Endodermal cell (in vitro differentiated cells): Measurements from ENCODE around the gene FDPS. TPM values are rescaled to one million over a fixed set of nuclear protein-coding genes. Genes with fewer than 3 reads are reported as not detected.

Source experiments
- DNase-seq: peaks from one replicate; pipeline ENCODE4 v3.0.0-alpha.2; 2017
- H3K27ac ChIP-seq: 2 replicates; pipeline ENCODE4 v1.5.1; 2013; ENCODE audit warnings: mild to moderate bottlenecking, low read depth, low read length, moderate library complexity
- H3K27me3 ChIP-seq: 2 replicates; pipeline ENCODE4 v1.6.1; 2013; ENCODE audit warnings: mild to moderate bottlenecking, low read length, moderate library complexity; ENCODE audit not compliant: insufficient read depth, control insufficient read depth, poor library complexity, severe bottlenecking
- H3K36me3 ChIP-seq: 2 replicates; pipeline ENCODE4 v1.7.0; 2013; ENCODE audit warnings: mild to moderate bottlenecking, low read length, moderate library complexity; ENCODE audit not compliant: control insufficient read depth, insufficient read depth
- H3K4me1 ChIP-seq: one replicate; pipeline ENCODE4 v1.7.0; 2013; ENCODE audit warnings: low read length; ENCODE audit not compliant: control insufficient read depth, insufficient read depth
- H3K4me3 ChIP-seq: 2 replicates; pipeline ENCODE4 v1.5.1; 2013; ENCODE audit warnings: mild to moderate bottlenecking, low read length, moderate library complexity
- H3K9ac ChIP-seq: 2 replicates; pipeline ENCODE4 v1.6.1; 2013; ENCODE audit warnings: mild to moderate bottlenecking, low read length, moderate library complexity; ENCODE audit not compliant: poor library complexity, severe bottlenecking; ENCODE audit errors: extremely low read depth
- H3K9me3 ChIP-seq: 2 replicates; pipeline ENCODE4 v1.6.1; 2013; ENCODE audit warnings: mild to moderate bottlenecking, low read length, moderate library complexity; ENCODE audit not compliant: control insufficient read depth
- H3K27ac Mint-ChIP-seq: 2 replicates; pipeline ENCODE4 v1.8.0; 2020; ENCODE audit warnings: mixed read lengths
- H3K27me3 Mint-ChIP-seq: 2 replicates; pipeline ENCODE4 v1.8.0; 2021; ENCODE audit warnings: mild to moderate bottlenecking, mixed read lengths; ENCODE audit not compliant: insufficient read depth
- H3K36me3 Mint-ChIP-seq: 2 replicates; pipeline ENCODE4 v1.8.0; 2020; ENCODE audit warnings: low read depth, mixed read lengths
- H3K4me1 Mint-ChIP-seq: 2 replicates; pipeline ENCODE4 v1.8.0; 2020; ENCODE audit warnings: mixed read lengths
- H3K4me3 Mint-ChIP-seq: 2 replicates; pipeline ENCODE4 v1.8.0; 2020; ENCODE audit warnings: mild to moderate bottlenecking, moderate library complexity, mixed read lengths
- H3K9me3 Mint-ChIP-seq: 2 replicates; pipeline ENCODE4 v1.8.0; 2020; ENCODE audit warnings: mild to moderate bottlenecking, mixed read lengths
- CTCF ChIP-seq: fragments of 200-600 bp; sonication (generic); conservative IDR thresholded peaks from 2 replicates; pipeline ENCODE4 v1.5.0; 2021; ENCODE audit warnings: antibody characterized with exemption, mild to moderate bottlenecking
- WGBS, 2 experiments: methylation state at CpG; one replicate each; pipeline versions ENCODE4 v1.1.5 to v1.1.7; 2013; ENCODE audit warnings: missing lambda C conversion rate in 2 of 2, mixed read lengths in 1 of 2; ENCODE audit not compliant: insufficient coverage in 1 of 2, insufficient read length in 1 of 2; 5-methylcytosine and 5-hydroxymethylcytosine counted together
- total RNA-seq, 2 donors: library from RNA; stranded (reverse); fragmentation: NEBNext Ultra II Directional in 1 of 2; extraction: Animal tissue kit (Norgen Biotek cat#: 25700) in 1 of 2; gene quantifications; 2 replicates in 1 of 2; 3 replicates in 1 of 2; pipeline ENCODE4 v1.2.1, GENCODE V29; 2021

Gene FDPS
- total RNA-seq, 2 donors from 2014 or later = 247 to 250 TPM

GRCh38 chr1:155304558-155305063 is 4.1 kb upstream of the FDPS start:
- H3K27me3 ChIP-seq = no peaks in the 10 kb centered on the region
- H3K27ac ChIP-seq = no peak overlapping the region
- 93 to 98% methylated on average over 8 to 11 of the region's 11 CpGs for WGBS, 2 experiments
- TF ChIP-seq CTCF = no peak
- H3K4me3 Mint-ChIP-seq = no peak overlapping the region
- H3K4me1 ChIP-seq = peaks cover 2% of the 10 kb centered on the region
- peaks cover 2% of the 10 kb centered on the region for H3K27me3 Mint-ChIP-seq
- peaks cover 6% of the 10 kb centered on the region for H3K4me1 Mint-ChIP-seq
- H3K36me3 ChIP-seq = no peaks in the 10 kb centered on the region
- H3K36me3 Mint-ChIP-seq = no peaks in the 10 kb centered on the region
- no peak for DNase-seq
- H3K27ac Mint-ChIP-seq = no peak overlapping the region
- H3K9me3 Mint-ChIP-seq = no peaks in the 10 kb centered on the region
- no peak overlapping the region for H3K9ac ChIP-seq
- H3K4me3 ChIP-seq = no peak overlapping the region
- no peaks in the 10 kb centered on the region for H3K9me3 ChIP-seq

GRCh38 chr1:155305881-155306391 is 2.7 kb upstream of the FDPS start:
- H3K9ac ChIP-seq = no peak overlapping the region
- WGBS, 2 experiments = 91 to 93% methylated on average over 7 of the region's 7 CpGs
- H3K27ac ChIP-seq = no peak overlapping the region
- Mint-ChIP-seq H3K27ac (no peak overlapping the region), H3K4me3 (no peak overlapping the region), H3K4me1 (peaks cover 10% of the 10 kb centered on the region), H3K9me3 (no peaks in the 10 kb centered on the region), H3K36me3 (peaks cover 10% of the 10 kb centered on the region), H3K27me3 (peaks cover 2% of the 10 kb centered on the region)
- H3K27me3 ChIP-seq = no peaks in the 10 kb centered on the region
- no peak for TF ChIP-seq CTCF
- peak; percentile 46 for DNase-seq
- H3K4me1 ChIP-seq = peaks cover 4% of the 10 kb centered on the region
- H3K4me3 ChIP-seq = no peak overlapping the region
- no peaks in the 10 kb centered on the region for H3K9me3 ChIP-seq
- peaks cover 5% of the 10 kb centered on the region for H3K36me3 ChIP-seq

- peak; percentile 81 for DNase-seq
- peaks cover 12% of the 10 kb centered on the region for H3K36me3 ChIP-seq
- no peak overlapping the region for H3K4me3 ChIP-seq
- Mint-ChIP-seq H3K9me3 (no peaks in the 10 kb centered on the region), H3K4me1 (peaks cover 6% of the 10 kb centered on the region), H3K36me3 (peaks cover 21% of the 10 kb centered on the region), H3K27me3 (peaks cover 2% of the 10 kb centered on the region), H3K4me3 (no peak overlapping the region), H3K27ac (peak overlapping the region; percentile 38)
- no peaks in the 10 kb centered on the region for H3K9me3 ChIP-seq
- WGBS, 2 experiments = 76 to 93% methylated on average over 4 to 6 of the region's 6 CpGs
- TF ChIP-seq CTCF = peak; percentile 77
- H3K27me3 ChIP-seq = no peaks in the 10 kb centered on the region
- no peak overlapping the region for H3K27ac ChIP-seq
- H3K4me1 ChIP-seq = peaks cover 4% of the 10 kb centered on the region
- no peak overlapping the region for H3K9ac ChIP-seq
Measured at GRCh38 chr1:155307247-155307740, 1.4 kb upstream of the FDPS start.
